Progenitor cell of endocrine pancreas (in vitro differentiated cells): ENCODE measurements around the gene FBXL20. TPM values are rescaled to one million over a fixed set of nuclear protein-coding genes. Genes with fewer than 3 reads are reported as not detected.
A peak's percentile ranks its signal among the peaks of the same experiment; 100 is the strongest.

ENCODE experiments used
- DNase-seq: peaks from one replicate; pipeline ENCODE4 v3.0.0; 2021; ENCODE audit warnings: low spot score; ENCODE audit not compliant: unreplicated experiment
- H3K27ac Mint-ChIP-seq: 2 replicates; pipeline ENCODE4 v1.8.0; 2021; ENCODE audit warnings: mild to moderate bottlenecking, moderate library complexity, mixed read lengths
- H3K27me3 Mint-ChIP-seq: 2 replicates; pipeline ENCODE4 v1.8.0; 2021; ENCODE audit warnings: mixed read lengths
- H3K36me3 Mint-ChIP-seq: 2 replicates; pipeline ENCODE4 v1.8.0; 2022; ENCODE audit warnings: mixed read lengths; ENCODE audit not compliant: insufficient read depth
- H3K4me1 Mint-ChIP-seq: 2 replicates; pipeline ENCODE4 v1.8.0; 2021; ENCODE audit warnings: low read depth, mixed read lengths
- H3K4me3 Mint-ChIP-seq: 2 replicates; pipeline ENCODE4 v1.8.0; 2021; ENCODE audit warnings: low read depth, mild to moderate bottlenecking, moderate library complexity, mixed read lengths
- H3K9me3 Mint-ChIP-seq: 2 replicates; pipeline ENCODE4 v1.8.0; 2021; ENCODE audit warnings: low read depth, mixed read lengths
- total RNA-seq: library from RNA; stranded (reverse); gene quantifications from 2 replicates; pipeline ENCODE4 v1.2.1, GENCODE V29; 2021
- TF ChIP-seq, protein P1 (sequence below): fragments of 200-600 bp; sonication (generic); IDR thresholded peaks from one replicate; pipeline ENCODE4 v1.5.0; 2021; ENCODE audit warnings: antibody characterized with exemption, mild to moderate bottlenecking; ENCODE audit not compliant: unreplicated experiment

FBXL20 gene
- total RNA-seq, 1 donor from 2014 or later, result 26.8 TPM

DNA sequence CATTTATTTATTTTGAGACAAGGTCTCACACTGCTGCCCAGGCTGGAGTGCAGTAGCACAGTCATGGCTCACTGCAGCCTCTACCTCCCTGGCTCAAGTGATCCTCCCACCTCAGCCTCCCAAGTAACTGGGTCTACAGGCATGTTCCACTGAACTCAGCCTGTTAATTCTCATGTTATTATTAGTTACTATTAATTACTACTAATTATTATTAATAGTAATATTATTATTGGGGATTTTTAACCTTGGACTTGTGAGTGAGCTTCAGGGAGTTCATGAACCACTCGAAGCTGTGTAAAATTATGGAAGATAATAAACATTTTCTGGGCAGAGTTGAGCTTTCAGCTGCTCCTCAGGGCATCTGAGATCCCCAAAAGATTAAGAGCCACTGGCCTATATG is 171.1 kb downstream of the FBXL20 start:
- Mint-ChIP-seq H3K9me3 (no peaks in the 10 kb centered on the region), H3K27me3 (peaks cover 59% of the 10 kb centered on the region), H3K4me1 (peaks cover 2% of the 10 kb centered on the region), H3K36me3 (no peaks in the 10 kb centered on the region), H3K27ac (no peak overlapping the region), H3K4me3 (no peak overlapping the region)
- TF ChIP-seq, protein P1, sequence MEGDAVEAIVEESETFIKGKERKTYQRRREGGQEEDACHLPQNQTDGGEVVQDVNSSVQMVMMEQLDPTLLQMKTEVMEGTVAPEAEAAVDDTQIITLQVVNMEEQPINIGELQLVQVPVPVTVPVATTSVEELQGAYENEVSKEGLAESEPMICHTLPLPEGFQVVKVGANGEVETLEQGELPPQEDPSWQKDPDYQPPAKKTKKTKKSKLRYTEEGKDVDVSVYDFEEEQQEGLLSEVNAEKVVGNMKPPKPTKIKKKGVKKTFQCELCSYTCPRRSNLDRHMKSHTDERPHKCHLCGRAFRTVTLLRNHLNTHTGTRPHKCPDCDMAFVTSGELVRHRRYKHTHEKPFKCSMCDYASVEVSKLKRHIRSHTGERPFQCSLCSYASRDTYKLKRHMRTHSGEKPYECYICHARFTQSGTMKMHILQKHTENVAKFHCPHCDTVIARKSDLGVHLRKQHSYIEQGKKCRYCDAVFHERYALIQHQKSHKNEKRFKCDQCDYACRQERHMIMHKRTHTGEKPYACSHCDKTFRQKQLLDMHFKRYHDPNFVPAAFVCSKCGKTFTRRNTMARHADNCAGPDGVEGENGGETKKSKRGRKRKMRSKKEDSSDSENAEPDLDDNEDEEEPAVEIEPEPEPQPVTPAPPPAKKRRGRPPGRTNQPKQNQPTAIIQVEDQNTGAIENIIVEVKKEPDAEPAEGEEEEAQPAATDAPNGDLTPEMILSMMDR, result no peak
- no peak for DNase-seq

GRCh38 chr17:39229274-39229913 is 172.0 kb downstream of the FBXL20 start:
- peaks cover 4% of the 10 kb centered on the region for H3K4me1 Mint-ChIP-seq

DNA sequence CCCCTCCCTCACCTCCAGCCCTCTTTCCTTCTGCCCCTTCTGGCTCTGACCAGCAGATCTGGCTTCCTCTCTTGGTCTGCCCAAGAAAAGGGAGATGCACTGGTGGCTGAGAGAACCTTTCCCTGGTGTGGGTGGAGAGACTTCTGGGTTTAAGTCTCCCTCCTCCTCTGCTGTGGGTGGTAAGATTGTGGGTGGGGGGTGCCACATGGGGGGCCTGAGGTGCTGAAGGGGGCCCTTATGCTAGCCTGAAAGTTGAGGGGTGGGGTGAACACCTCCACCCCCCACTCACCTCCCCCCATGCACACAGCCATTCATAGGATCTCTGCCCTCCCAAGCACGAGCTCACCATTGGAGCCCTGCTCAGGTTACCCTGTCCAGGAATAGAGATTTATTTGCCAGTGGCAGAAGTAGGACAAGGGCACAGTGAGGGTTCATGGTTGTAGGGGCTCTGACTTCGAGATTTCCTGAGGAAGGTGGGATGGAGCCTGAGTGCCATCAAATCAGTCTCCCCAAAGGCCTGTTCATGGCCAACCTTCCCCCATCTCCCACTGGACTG is 174.0 kb downstream of the FBXL20 start:
- H3K4me3 Mint-ChIP-seq, result no peak overlapping the region
- no peaks in the 10 kb centered on the region for H3K36me3 Mint-ChIP-seq
- H3K9me3 Mint-ChIP-seq, result no peaks in the 10 kb centered on the region
- peaks cover 76% of the 10 kb centered on the region for H3K27me3 Mint-ChIP-seq
- H3K4me1 Mint-ChIP-seq, result peaks cover 7% of the 10 kb centered on the region
- TF ChIP-seq, protein P1, result no peak
- no peak overlapping the region for H3K27ac Mint-ChIP-seq
- DNase-seq, result no peak

More at GRCh38 chr17:39229274-39229913, 172.0 kb downstream of the FBXL20 start:
- DNase-seq, result no peak
- no peaks in the 10 kb centered on the region for H3K36me3 Mint-ChIP-seq
- TF ChIP-seq, protein P1, result no peak
- H3K9me3 Mint-ChIP-seq, result no peaks in the 10 kb centered on the region
- peaks cover 63% of the 10 kb centered on the region for H3K27me3 Mint-ChIP-seq
- no peak overlapping the region for H3K4me3 Mint-ChIP-seq
- no peak overlapping the region for H3K27ac Mint-ChIP-seq

DNA sequence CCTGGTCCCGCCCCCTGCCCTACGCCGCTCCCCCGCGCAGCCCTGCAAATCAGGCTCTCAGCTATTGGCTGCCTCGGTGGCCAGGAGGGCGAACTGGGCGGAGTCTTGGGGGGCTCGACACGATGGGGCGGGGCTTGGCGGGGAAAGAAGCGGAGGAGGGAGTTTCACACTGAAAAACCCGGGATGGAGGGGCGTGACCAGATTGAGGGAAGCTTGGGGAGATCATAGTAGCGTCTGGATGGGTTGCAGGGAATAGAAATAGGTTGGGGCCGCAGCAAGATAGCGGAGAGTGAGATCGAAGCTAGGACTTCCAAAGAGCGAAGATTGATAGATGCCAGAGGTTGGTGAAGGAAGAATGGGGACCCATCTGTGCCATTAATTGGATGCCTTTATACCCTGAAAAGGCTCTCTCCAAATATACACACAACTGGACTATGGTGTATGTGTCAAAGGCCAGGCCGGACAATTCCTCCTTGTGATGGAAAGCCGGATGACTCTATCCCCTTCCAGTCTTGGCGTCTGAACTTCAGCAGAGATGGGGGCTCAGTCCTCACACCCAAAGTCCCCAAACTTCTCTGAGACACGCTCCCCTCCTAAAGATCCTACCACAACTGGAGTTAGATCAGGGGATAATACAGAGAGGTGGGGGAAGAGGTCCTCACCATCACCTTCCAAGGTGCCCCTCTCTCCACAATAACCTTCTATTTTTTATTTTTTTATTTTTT is 175.3 kb downstream of the FBXL20 start:
- TF ChIP-seq, protein P1, result no peak
- Mint-ChIP-seq H3K27me3 (peaks cover 72% of the 10 kb centered on the region), H3K4me1 (peaks cover 7% of the 10 kb centered on the region), H3K27ac (no peak overlapping the region), H3K9me3 (no peaks in the 10 kb centered on the region), H3K36me3 (no peaks in the 10 kb centered on the region), H3K4me3 (peak overlapping the region; percentile 61)
- DNase-seq, result peak; percentile 53

GRCh38 chr17:39225308-39225958 is 176.0 kb downstream of the FBXL20 start, which contains the start of gene STAC2:
STAC2 (minus strand) TSS chr17:39225945; CDS start chr17:39225502, 443 bp downstream.
- Mint-ChIP-seq H3K27ac (no peak within 1 kb of the TSS), H3K9me3 (no peaks in the 10 kb centered on the region), H3K4me1 (peaks cover 7% of the 10 kb centered on the region), H3K36me3 (no peaks in the 10 kb centered on the region), H3K4me3 (peak within 1 kb of the TSS; percentile 61), H3K27me3 (peaks cover 67% of the 10 kb centered on the region)
- TF ChIP-seq, protein P1, result no peak
- DNase-seq, result no peak
